MM.1S (cell line): ENCODE results near the gene RAD23A.
"Not testable (repeated sequence)": the region's sequence is repeated elsewhere in the genome, so short reads cannot be mapped to it uniquely, and the experiment has no call there.

Experiments
- CTCF ChIP-seq: fragments of 300-600 bp; sonication (generic); IDR thresholded peaks from 2 replicates; pipeline ENCODE4 v1.5.1; 2016; ENCODE audit warnings: antibody characterized with exemption, low read length, mixed read lengths
- EZH2phosphoT487 ChIP-seq: fragments of 300-600 bp; sonication (generic); IDR thresholded peaks from 2 replicates; pipeline ENCODE4 v1.6.1; 2018; ENCODE audit warnings: antibody characterized with exemption, low read length

- not testable (repeated sequence) for TF ChIP-seq EZH2phosphoT487, CTCF
Observed at GRCh38 chr19:12955575-12955974, 9.9 kb downstream of the RAD23A start.
